AG09319 (cell line): ENCODE measurements around the gene NPIPA5.
"Not testable (repeated sequence)": the region's sequence is repeated elsewhere in the genome, so short reads cannot be mapped to it uniquely, and the experiment has no call there.

Source experiments
- DNase-seq: peaks from one replicate; pipeline ENCODE4 v3.0.0-alpha.2; 2010; ENCODE audit warnings: low read depth; ENCODE audit errors: extremely low read depth

Gene NPIPA5

DNA sequence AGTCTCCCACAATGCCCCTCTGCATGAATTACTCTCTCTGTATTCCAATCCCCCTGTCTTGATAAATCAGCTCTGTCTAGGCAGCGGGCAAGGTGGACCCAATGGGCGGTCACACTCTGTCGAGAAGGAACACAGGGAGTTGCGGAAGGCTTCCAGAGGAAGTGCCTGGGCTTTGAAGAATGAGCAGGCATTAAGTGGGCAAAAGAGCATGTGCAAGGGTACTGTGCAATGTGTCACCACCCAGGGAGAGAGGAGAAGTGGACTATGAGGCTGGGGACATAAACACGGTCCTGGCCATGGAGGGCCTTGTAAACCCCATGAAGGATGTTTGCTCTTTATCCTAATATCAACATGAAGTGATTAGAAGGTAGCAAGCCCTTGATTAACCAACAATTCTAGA, 44.1 kb downstream of the NPIPA5 start:
- DNase-seq = not testable (repeated sequence)

- DNase-seq = not testable (repeated sequence)
These were observed 47.1 kb downstream of the NPIPA5 start for GRCh38 chr16:15330978-15331377.

- not testable (repeated sequence) for DNase-seq
These were observed 53.1 kb downstream of the NPIPA5 start for GRCh38 chr16:15324954-15325353.

DNA sequence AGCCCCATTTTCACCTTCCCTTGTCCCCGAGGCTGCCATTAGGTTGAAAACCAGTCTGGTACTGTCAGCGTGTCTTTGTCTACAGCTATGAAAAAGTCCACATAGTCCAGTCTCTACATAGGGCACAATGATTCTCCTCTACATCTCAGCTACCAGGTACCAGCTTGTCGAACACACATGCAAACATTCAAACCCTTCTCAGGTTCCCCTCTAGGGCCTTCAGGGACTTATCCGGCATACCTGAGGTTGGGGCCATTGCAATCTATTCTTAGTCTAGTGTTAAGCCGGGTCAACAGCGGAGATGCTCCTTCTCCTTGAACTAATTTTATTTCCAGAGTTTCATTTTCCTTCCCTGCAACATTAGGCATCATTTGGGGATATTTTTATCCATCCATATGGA, 54.7 kb downstream of the NPIPA5 start:
- DNase-seq = not testable (repeated sequence)

- DNase-seq = not testable (repeated sequence)
These were observed 56.9 kb downstream of the NPIPA5 start for GRCh38 chr16:15321221-15321620.

DNA sequence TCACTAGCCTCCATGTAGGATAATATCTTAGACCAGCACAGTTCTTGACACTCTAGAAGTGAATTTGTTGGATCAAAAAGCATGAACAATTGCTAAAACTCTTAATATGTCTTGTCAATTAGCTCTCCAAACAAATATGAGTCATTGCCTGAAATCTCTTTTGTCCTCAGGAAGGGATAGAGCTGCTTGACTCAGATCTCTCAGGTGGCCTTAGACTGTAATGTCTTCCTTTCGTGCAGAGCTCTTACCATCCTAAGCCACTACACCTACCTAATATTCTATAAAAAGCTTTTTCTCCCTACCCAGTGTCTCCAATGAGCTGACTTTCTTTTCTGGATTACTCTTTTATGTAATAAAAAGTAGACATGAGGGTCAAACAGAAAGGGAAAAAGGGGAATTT, 63.5 kb downstream of the NPIPA5 start:
- not testable (repeated sequence) for DNase-seq
